Endothelial cell of umbilical vein (primary cell): ENCODE data around the gene HFE. TPM values are rescaled to one million over a fixed set of nuclear protein-coding genes. Genes with fewer than 3 reads are reported as not detected.

Experiments
- BruUV-seq: library from RNA; stranded (reverse); fragments of 400-500 nt; replicated peaks from 2 replicates; lab custom pipeline; 2021; lab: Mats Ljungman, UMichigan
- CTCF ChIA-PET: fragments of 300-600, 350-600 bp; sonication (Branson Sonifier 250); formaldehyde crosslinking; loops from one replicate; lab custom pipeline; 2021; ENCODE audit warnings: antibody characterized with exemption, inconsistent platforms; lab: Charles Lee
- POLR2A ChIA-PET: fragments of 300-600, 350-600 bp; sonication (Branson Sonifier 250); formaldehyde crosslinking; loops from one replicate; lab custom pipeline; 2021; ENCODE audit warnings: antibody characterized with exemption, inconsistent platforms; lab: Charles Lee
- DNase-seq: peaks from one replicate; pipeline ENCODE4 v3.0.0-alpha.2; 2011; ENCODE audit warnings: low read depth, low spot score
- FAIRE-seq: peaks from 2 replicates; lab custom pipeline; 2011; peaks lifted over from hg19 to GRCh38; lab: Jason Lieb, UNC
- H2AFZ ChIP-seq: 2 replicates; pipeline ENCODE4 v1.6.0; 2012; ENCODE audit warnings: low read depth, low read length, control low read depth, inconsistent platforms
- H3K27ac ChIP-seq: 2 replicates; pipeline ENCODE4 v1.5.1; 2011; ENCODE audit warnings: low read depth, mild to moderate bottlenecking, control low read depth, low read length, moderate library complexity; ENCODE audit not compliant: insufficient read depth
- H3K27me3 ChIP-seq, 2 experiments: 2 replicates each; pipeline versions ENCODE4 v1.6.0 to v1.6.1; 2011; ENCODE audit warnings: low read length in 2 of 2, mixed read lengths in 1 of 2; ENCODE audit not compliant: control insufficient read depth in 2 of 2, insufficient read depth in 2 of 2
- H3K36me3 ChIP-seq, 2 experiments: 2 replicates in 1 of 2; 3 replicates in 1 of 2; pipeline ENCODE4 v1.5.1; 2011; ENCODE audit warnings: low read length in 2 of 2, mild to moderate bottlenecking in 1 of 2, moderate library complexity in 1 of 2; ENCODE audit not compliant: control insufficient read depth in 2 of 2, insufficient read depth in 2 of 2; ENCODE audit errors: extremely low read depth in 1 of 2
- H3K4me1 ChIP-seq: 3 replicates; pipeline ENCODE4 v1.5.1; 2011; ENCODE audit warnings: mild to moderate bottlenecking, low read length; ENCODE audit not compliant: control insufficient read depth, insufficient read depth; ENCODE audit errors: extremely low read depth
- H3K4me2 ChIP-seq: 2 replicates; pipeline ENCODE4 v1.6.1; 2011; ENCODE audit warnings: low read length, control low read depth, mixed read lengths; ENCODE audit not compliant: insufficient read depth
- H3K4me3 ChIP-seq, 3 experiments: fragments of 200-600 bp in 1 of 3; sonication (generic), shearing (Covaris generic) in 1 of 3; replicated peaks in 1 of 3; 2 replicates each; pipeline ENCODE4 v1.5.1; 2011 to 2016; ENCODE audit warnings: control low read depth in 3 of 3, low read length in 3 of 3, mild to moderate bottlenecking in 2 of 3, inconsistent platforms in 1 of 3, low read depth in 1 of 3, moderate library complexity in 1 of 3; ENCODE audit not compliant: insufficient read depth in 1 of 3
- H3K79me2 ChIP-seq: 2 replicates; pipeline ENCODE4 v1.6.0; 2012; ENCODE audit warnings: low read length, inconsistent platforms; ENCODE audit not compliant: control insufficient read depth, insufficient read depth
- H3K9ac ChIP-seq: replicated peaks from 2 replicates; pipeline ENCODE3; 2011; ENCODE audit warnings: low read length, control low read depth; ENCODE audit not compliant: insufficient read depth; ENCODE audit errors: extremely low read depth
- H3K9me1 ChIP-seq: replicated peaks from 3 replicates; pipeline ENCODE4 v1.6.0; 2011; ENCODE audit warnings: mild to moderate bottlenecking, low read length; ENCODE audit not compliant: control insufficient read depth, insufficient read depth; ENCODE audit errors: extremely low read depth
- H3K9me3 ChIP-seq: replicated peaks from 2 replicates; pipeline ENCODE4 v1.5.1; 2012; ENCODE audit warnings: low read length, inconsistent platforms; ENCODE audit not compliant: control insufficient read depth, insufficient read depth
- H4K20me1 ChIP-seq: replicated peaks from 2 replicates; pipeline ENCODE3; 2011; ENCODE audit warnings: mild to moderate bottlenecking, low read length; ENCODE audit not compliant: control insufficient read depth, insufficient read depth; ENCODE audit errors: extremely low read depth
- CTCF ChIP-seq, 2 donors: IDR thresholded peaks; 1 replicate in 1 of 2; 2 replicates in 1 of 2; pipeline ENCODE4 v1.5.1; 2011; ENCODE audit warnings: low read length in 2 of 2, mild to moderate bottlenecking in 2 of 2, moderate library complexity in 2 of 2, control low read depth in 1 of 2, inconsistent platforms in 1 of 2, low read depth in 1 of 2; ENCODE audit not compliant: insufficient read depth in 1 of 2; ENCODE audit errors: extremely low read depth in 1 of 2
- EZH2 ChIP-seq: IDR thresholded peaks from 2 replicates; pipeline ENCODE4 v1.6.1; 2012; ENCODE audit warnings: borderline replicate concordance, low read depth, mild to moderate bottlenecking, moderate library complexity, low read length, inconsistent platforms; ENCODE audit not compliant: severe bottlenecking
- FOS ChIP-seq: IDR thresholded peaks from 2 replicates; pipeline ENCODE4 v1.6.1; 2011; ENCODE audit warnings: mild to moderate bottlenecking, low read length, moderate library complexity, borderline replicate concordance; ENCODE audit not compliant: insufficient read depth
- GATA2 ChIP-seq: IDR thresholded peaks from 2 replicates; pipeline ENCODE4 v1.7.0; 2011; ENCODE audit warnings: low read depth, mild to moderate bottlenecking, moderate library complexity, mixed read lengths, low read length; ENCODE audit not compliant: insufficient read length, insufficient read depth
- JUN ChIP-seq: IDR thresholded peaks from 2 replicates; pipeline ENCODE4 v1.6.1; 2011; ENCODE audit warnings: borderline replicate concordance, low read depth; ENCODE audit not compliant: insufficient read length, insufficient read depth
- MAX ChIP-seq: IDR thresholded peaks from 2 replicates; pipeline ENCODE4 v1.6.1; 2011; ENCODE audit not compliant: insufficient read depth, insufficient read length
- MYC ChIP-seq: IDR thresholded peaks from one replicate; pipeline ENCODE4 v1.6.1; 2011; ENCODE audit warnings: mild to moderate bottlenecking, low read depth, low read length
- POLR2A ChIP-seq: IDR thresholded peaks from 2 replicates; pipeline ENCODE4 v1.6.1; 2012; ENCODE audit warnings: low read depth, mild to moderate bottlenecking, control low read depth, low read length
- POLR2AphosphoS5 ChIP-seq: IDR thresholded peaks from 2 replicates; pipeline ENCODE4 v1.6.1; 2012; ENCODE audit warnings: low read depth, mild to moderate bottlenecking, control low read depth, low read length, moderate library complexity; ENCODE audit not compliant: insufficient read depth
- dilution Hi-C: fragments of 300-500 bp; cut with MboI; formaldehyde crosslinking; loops from one replicate; pipeline ENCODE4 v1.15.0; 2019; ENCODE audit warnings: low sequenced_read_pairs; ENCODE audit not compliant: extremely low pct_ligation_motif_present
- intact Hi-C: fragments of 100-400 bp; cut with micrococcal nuclease; formaldehyde crosslinking; loops from one replicate; pipeline ENCODE4 v1.10.0; 2022
- polyA plus RNA-seq, 4 experiments: library from polyadenylated mRNA; depleted of rRNA in 3 of 4; stranded (reverse) in 3 of 4; unstranded in 1 of 4; fragments of >200 nt; gene quantifications; 2 replicates each; pipeline versions ENCODE4 v1.2.1 to v1.2.3, GENCODE V29; 2011 to 2012; ENCODE audit warnings: missing spikeins in 1 of 4
- total RNA-seq: library from RNA; stranded (reverse); gene quantifications from 2 replicates; pipeline ENCODE4 v1.2.3, GENCODE V29; 2021

HFE gene
- total and polyA plus RNA-seq, 2 donors (not counting 3 experiments of a cell fraction or from before 2014, with no cell fraction given) = 6.3 to 8.1 TPM

GRCh38 chr6:26122005-26122388 is 34.8 kb downstream of the HFE start:
- no peak overlapping the region for H3K9ac ChIP-seq
- peaks cover 14% of the 10 kb centered on the region for H3K79me2 ChIP-seq
- H3K36me3 ChIP-seq = no peaks in the 10 kb centered on the region
- CTCF ChIA-PET = no interaction called here
- H3K4me3 ChIP-seq = no peak overlapping the region
- FAIRE-seq (no peak), DNase-seq (no peak)
- H4K20me1 ChIP-seq = no peaks in the 10 kb centered on the region
- H3K27ac ChIP-seq = peak overlapping the region; percentile 70
- H2AFZ ChIP-seq = no peak overlapping the region
- BruUV-seq = no TSS peak
- POLR2A ChIA-PET = no interaction called here
- peaks cover 6% of the 10 kb centered on the region for H3K4me1 ChIP-seq
- dilution Hi-C loops (no loop called here), intact Hi-C loops (loop anchor here (2.0 to 5.0 kb wide), 2 partner anchors 149 to 1745 kb away; a partner anchor contains a TSS)
- no peak overlapping the region for H3K4me2 ChIP-seq
- no peaks in the 10 kb centered on the region for H3K9me3 ChIP-seq
- no peak for TF ChIP-seq CTCF (IDR thresholded peaks at IDR 0.05; ENCODE audit: extremely low read depth in 1 of 2, insufficient read depth in 1 of 2, low read depth in 1 of 2, low read length in 2 of 2)
- TF ChIP-seq EZH2 = no peak
- no peak for TF ChIP-seq MYC
- no peak for TF ChIP-seq JUN
- TF ChIP-seq POLR2A = no peak
- no peak for TF ChIP-seq MAX
- TF ChIP-seq GATA2 = no peak
- no peak for TF ChIP-seq POLR2AphosphoS5
- TF ChIP-seq FOS = no peak
- no peaks in the 10 kb centered on the region for H3K9me1 ChIP-seq
- no peaks in the 10 kb centered on the region for H3K27me3 ChIP-seq
